ENCODE results near the gene KLHL12. TPM values are rescaled to one million over a fixed set of nuclear protein-coding genes. Genes with fewer than 3 reads are reported as not detected.

The KLHL12 gene
- polyA plus RNA-seq, 1 donor (not counting 4 experiments of a cell fraction or from before 2014, with no cell fraction given) = 32.3 TPM

GRCh38 chr1:202958544-202959275, 31.7 kb upstream of the KLHL12 start:
- Histone ChIP-seq H3K79me2 (ENCODE audit: control insufficient read depth, insufficient read depth, low read length) (peaks cover 44% of the 10 kb centered on the region), H3K9me1 (ENCODE audit: control insufficient read depth, extremely low read depth, insufficient read depth, low read length) (peaks cover 3% of the 10 kb centered on the region), H3K27me3 (ENCODE audit: control insufficient read depth, extremely low read depth, insufficient read depth, low read length) (no peaks in the 10 kb centered on the region), H3K36me3 (ENCODE audit: control insufficient read depth in 2 of 2, extremely low read depth in 1 of 2, insufficient read depth in 2 of 2, low read length in 2 of 2) (peaks cover 19 to 23% of the 10 kb centered on the region in 2 experiments), H3K27ac (ENCODE audit: control insufficient read depth, insufficient read depth, low read length) (peak overlapping the region; percentile 77), H4K20me1 (ENCODE audit: control insufficient read depth, extremely low read depth, insufficient read depth, low read length) (no peaks in the 10 kb centered on the region), H3K4me3 (ENCODE audit: control insufficient read depth in 2 of 3, extremely low read depth in 1 of 3, insufficient read depth in 2 of 3, low read depth in 1 of 3, low read length in 3 of 3) (peak overlapping the region; percentile 26 to 59 (median 27)), H3K4me2 (ENCODE audit: control insufficient read depth, extremely low read depth, insufficient read depth, low read depth, low read length) (peak overlapping the region; percentile 81), H3K4me1 (ENCODE audit: control insufficient read depth, extremely low read depth, insufficient read depth, low read length) (peaks cover 49% of the 10 kb centered on the region), H3K9ac (ENCODE audit: control insufficient read depth, extremely low read depth, insufficient read depth, low read length) (peak overlapping the region; percentile 93), H3K9me3 (ENCODE audit: control insufficient read depth, low read depth, low read length) (no peaks in the 10 kb centered on the region), H2AFZ (ENCODE audit: control insufficient read depth, low read length) (peak overlapping the region; percentile 10)
- no peak for TF ChIP-seq EZH2 (IDR thresholded peaks at IDR 0.05; ENCODE audit: low read length)
- TF ChIP-seq, protein P1, sequence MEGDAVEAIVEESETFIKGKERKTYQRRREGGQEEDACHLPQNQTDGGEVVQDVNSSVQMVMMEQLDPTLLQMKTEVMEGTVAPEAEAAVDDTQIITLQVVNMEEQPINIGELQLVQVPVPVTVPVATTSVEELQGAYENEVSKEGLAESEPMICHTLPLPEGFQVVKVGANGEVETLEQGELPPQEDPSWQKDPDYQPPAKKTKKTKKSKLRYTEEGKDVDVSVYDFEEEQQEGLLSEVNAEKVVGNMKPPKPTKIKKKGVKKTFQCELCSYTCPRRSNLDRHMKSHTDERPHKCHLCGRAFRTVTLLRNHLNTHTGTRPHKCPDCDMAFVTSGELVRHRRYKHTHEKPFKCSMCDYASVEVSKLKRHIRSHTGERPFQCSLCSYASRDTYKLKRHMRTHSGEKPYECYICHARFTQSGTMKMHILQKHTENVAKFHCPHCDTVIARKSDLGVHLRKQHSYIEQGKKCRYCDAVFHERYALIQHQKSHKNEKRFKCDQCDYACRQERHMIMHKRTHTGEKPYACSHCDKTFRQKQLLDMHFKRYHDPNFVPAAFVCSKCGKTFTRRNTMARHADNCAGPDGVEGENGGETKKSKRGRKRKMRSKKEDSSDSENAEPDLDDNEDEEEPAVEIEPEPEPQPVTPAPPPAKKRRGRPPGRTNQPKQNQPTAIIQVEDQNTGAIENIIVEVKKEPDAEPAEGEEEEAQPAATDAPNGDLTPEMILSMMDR (optimal IDR thresholded peaks at IDR 0.05 in 1 of 3, IDR thresholded peaks at IDR 0.05 in 1 of 3, conservative IDR thresholded peaks at IDR 0.05 in 1 of 3; ENCODE audit: extremely low read depth in 1 of 3, insufficient read depth in 2 of 3, low read length in 3 of 3) = no peak
- FAIRE-seq (no peak), DNase-seq (ENCODE audit: low read depth, low spot score) (no peak)
- dilution Hi-C loops (cut with MboI; ENCODE audit: extremely low pct_ligation_motif_present, low sequenced_read_pairs) = no loop called here

- TF ChIP-seq, protein P1 (optimal IDR thresholded peaks at IDR 0.05 in 1 of 3, IDR thresholded peaks at IDR 0.05 in 1 of 3, conservative IDR thresholded peaks at IDR 0.05 in 1 of 3; ENCODE audit: extremely low read depth in 1 of 3, insufficient read depth in 2 of 3, low read length in 3 of 3) = no peak
- no peak for TF ChIP-seq EZH2 (IDR thresholded peaks at IDR 0.05; ENCODE audit: low read length)
- Histone ChIP-seq H3K4me2 (ENCODE audit: control insufficient read depth, extremely low read depth, insufficient read depth, low read depth, low read length) (peak within 1 kb of the TSS; percentile 81), H3K27ac (ENCODE audit: control insufficient read depth, insufficient read depth, low read length) (peak within 1 kb of the TSS; percentile 86), H3K36me3 (ENCODE audit: control insufficient read depth in 2 of 2, extremely low read depth in 1 of 2, insufficient read depth in 2 of 2, low read length in 2 of 2) (peaks cover 13 to 15% of the 10 kb centered on the region in 2 experiments), H2AFZ (ENCODE audit: control insufficient read depth, low read length) (peak within 1 kb of the TSS; percentile 10), H3K4me1 (ENCODE audit: control insufficient read depth, extremely low read depth, insufficient read depth, low read length) (peaks cover 57% of the 10 kb centered on the region), H4K20me1 (ENCODE audit: control insufficient read depth, extremely low read depth, insufficient read depth, low read length) (no peaks in the 10 kb centered on the region), H3K9ac (ENCODE audit: control insufficient read depth, extremely low read depth, insufficient read depth, low read length) (peak within 1 kb of the TSS; percentile 93), H3K9me1 (ENCODE audit: control insufficient read depth, extremely low read depth, insufficient read depth, low read length) (no peaks in the 10 kb centered on the region), H3K9me3 (ENCODE audit: control insufficient read depth, low read depth, low read length) (no peaks in the 10 kb centered on the region), H3K79me2 (ENCODE audit: control insufficient read depth, insufficient read depth, low read length) (peaks cover 45% of the 10 kb centered on the region), H3K27me3 (ENCODE audit: control insufficient read depth, extremely low read depth, insufficient read depth, low read length) (no peaks in the 10 kb centered on the region), H3K4me3 (ENCODE audit: control insufficient read depth in 2 of 3, extremely low read depth in 1 of 3, insufficient read depth in 2 of 3, low read depth in 1 of 3, low read length in 3 of 3) (peak within 1 kb of the TSS; percentile 70 to 94 (median 89))
- FAIRE-seq (no peak), DNase-seq (ENCODE audit: low read depth, low spot score) (no peak)
- dilution Hi-C loops (cut with MboI; ENCODE audit: extremely low pct_ligation_motif_present, low sequenced_read_pairs) = no loop called here
Observed at GRCh38 chr1:202957733-202958543, 30.9 kb upstream of the KLHL12 start, which contains the start of gene ADIPOR1. Gene ADIPOR1, minus strand, starts transcription at chr1:202958312. Its CDS starts 7,242 bp downstream, at chr1:202951070.
